HG02885 (cell line): ENCODE measurements around the gene CGB5.
"Not testable (repeated sequence)": the region's sequence is repeated elsewhere in the genome, so short reads cannot be mapped to it uniquely, and the experiment has no call there.

ENCODE experiments used
- ATAC-seq: cut with Tn5 transposase; IDR thresholded peaks from one replicate; pipeline ENCODE4 v1.9.1; 2021; ENCODE audit warnings: mild to moderate bottlenecking; ENCODE audit not compliant: unreplicated experiment, poor library complexity

Gene CGB5

DNA sequence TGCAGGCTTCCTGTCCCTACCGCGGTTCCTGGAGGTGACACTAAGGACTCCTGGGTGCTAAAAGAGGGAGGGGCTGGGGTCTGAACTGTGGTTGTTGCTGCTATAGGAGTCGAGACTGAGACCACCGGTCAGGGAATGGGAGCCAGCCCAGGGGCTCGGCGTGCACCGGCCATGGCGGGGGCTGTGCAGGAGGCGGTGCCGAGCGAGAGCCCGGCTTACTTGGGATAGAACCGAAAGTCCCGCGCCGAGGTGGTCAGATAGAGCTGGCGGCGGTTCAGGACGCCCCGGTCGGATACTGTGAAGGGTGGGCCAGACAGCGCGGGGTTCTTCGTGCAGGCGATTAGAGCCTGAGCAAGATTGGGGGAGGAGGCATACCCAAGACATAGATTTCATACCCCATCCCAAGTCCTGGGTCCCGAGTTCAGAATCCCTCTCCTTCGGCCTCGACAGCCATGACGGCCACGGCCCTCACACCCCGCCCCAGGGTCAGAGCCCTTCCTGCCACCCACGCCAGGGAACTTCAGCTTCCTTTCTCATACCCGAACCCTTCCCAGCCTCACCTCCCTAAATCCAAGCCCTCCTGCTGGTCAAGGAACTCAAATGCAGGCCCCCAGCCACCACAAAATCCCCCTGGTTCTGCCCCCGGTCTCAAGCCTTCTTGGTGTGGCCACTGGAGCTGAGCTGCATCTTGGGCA is 13.4 kb downstream of the CGB5 start:
- ATAC-seq, result not testable (repeated sequence)

DNA sequence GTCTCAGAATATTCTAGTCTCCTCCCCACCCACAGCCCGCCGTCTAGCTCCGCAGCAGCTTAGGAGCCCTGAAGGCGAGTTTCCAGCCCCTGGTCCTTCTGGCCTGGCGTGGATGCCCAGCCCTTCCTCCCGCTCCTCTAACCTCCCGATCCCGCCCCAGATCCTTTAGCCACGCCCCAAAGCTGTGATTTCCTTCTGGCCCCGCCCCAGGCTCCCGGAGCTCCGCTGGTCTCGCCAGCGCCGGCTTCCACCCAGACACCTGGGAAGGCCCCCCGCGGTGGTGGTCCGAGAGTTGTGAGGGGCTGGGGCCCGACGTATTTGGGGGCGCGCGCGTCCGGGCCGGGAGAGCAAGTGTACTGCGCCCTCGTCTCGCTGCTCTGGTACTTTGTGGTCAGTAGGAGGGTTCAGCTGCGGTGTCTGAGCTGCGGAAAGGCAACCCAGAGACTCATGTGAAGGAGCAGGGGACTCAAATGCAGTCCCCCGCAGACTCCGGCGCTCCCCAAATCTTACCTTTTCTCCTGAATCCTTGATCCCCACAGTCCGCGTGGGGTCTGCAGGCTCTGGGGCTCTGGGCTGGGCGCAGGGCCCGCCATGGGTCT is 14.1 kb downstream of the CGB5 start, which contains the start of gene CGB7:
Gene CGB7, minus strand, starts transcription at position 114 of the 599 bp plus-strand sequence. CDS start 2,374 bp downstream, outside the sequence.
- no peak for ATAC-seq

- no peak for ATAC-seq
These were observed 14.9 kb downstream of the CGB5 start for GRCh38 chr19:49058562-49058961.

- no peak for ATAC-seq
These were observed 15.4 kb downstream of the CGB5 start for GRCh38 chr19:49059053-49059452.

DNA sequence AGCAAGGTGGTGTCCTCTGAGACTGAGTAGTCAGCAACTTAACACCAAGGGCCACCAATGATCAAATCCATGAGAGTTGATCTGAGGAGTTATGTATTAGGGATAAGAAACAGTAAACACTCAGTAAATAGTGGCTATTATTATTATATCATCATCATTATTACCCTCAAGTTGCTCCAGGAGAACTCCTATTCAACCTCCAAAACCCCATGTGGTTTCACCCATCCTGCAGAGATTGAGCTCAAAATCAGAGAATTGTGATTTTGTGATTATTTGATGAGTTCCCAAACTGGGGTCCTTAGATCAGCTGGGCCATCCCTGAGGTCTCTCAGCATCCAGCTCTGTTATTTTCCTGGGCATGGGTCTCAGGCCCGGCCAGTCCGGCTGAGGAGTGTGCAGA is 17.4 kb downstream of the CGB5 start:
- no peak for ATAC-seq

GRCh38 chr19:49061445-49061844 is 17.8 kb downstream of the CGB5 start:
- ATAC-seq, result no peak

GRCh38 chr19:49064029-49064629 is 20.5 kb downstream of the CGB5 start:
- ATAC-seq, result no peak

- ATAC-seq, result no peak
These were observed 21.3 kb downstream of the CGB5 start, which contains the start of gene NTF4 for GRCh38 chr19:49064768-49065611. TSS of gene NTF4 (minus strand) at chr19:49064818. CDS start at chr19:49061997, 2,821 bp downstream.

- no peak for ATAC-seq
These were observed 22.4 kb downstream of the CGB5 start for GRCh38 chr19:49065905-49066512.

DNA sequence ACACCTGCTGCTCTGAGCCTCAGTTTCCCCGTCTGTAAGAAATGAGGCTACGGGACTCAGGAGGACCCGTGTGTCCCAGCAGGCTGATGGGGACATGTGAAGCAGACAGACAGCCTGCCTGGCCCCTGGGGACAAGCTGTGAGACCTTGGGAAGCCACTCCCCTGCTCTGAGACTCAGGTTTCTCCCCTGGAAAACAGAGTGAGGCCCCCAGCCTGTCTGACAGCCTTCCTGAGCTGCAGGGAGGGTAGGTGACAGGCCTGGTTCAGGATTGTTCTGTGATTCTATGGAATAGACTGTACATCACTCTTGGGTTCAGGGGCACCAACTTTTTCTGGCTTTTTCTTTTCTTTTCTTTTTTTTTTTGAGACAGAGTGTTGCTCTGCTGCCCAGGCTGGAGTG is 23.9 kb downstream of the CGB5 start:
- ATAC-seq, result no peak

DNA sequence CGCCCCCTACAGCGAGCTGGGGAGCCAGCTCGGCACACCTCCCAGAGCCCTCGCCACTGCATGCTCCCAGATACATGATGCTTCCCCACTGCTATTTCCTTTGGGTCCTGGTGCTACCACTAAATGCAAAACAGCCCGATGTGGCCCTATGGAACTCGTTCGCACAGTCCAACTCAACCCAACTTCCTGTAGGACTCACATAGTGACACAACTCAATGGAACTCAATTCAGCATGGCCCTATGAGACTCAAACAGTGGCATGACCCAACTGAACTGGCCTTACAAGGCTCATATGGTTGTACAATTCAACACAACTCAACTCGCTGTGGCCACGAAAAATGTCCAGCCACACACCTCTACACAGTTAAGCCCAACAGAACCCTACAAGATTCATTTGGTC is 25.4 kb downstream of the CGB5 start:
- no peak for ATAC-seq

GRCh38 chr19:49070416-49070815 is 26.8 kb downstream of the CGB5 start:
- no peak for ATAC-seq

- ATAC-seq, result no peak
These were observed 28.4 kb downstream of the CGB5 start for GRCh38 chr19:49071860-49072547.

DNA sequence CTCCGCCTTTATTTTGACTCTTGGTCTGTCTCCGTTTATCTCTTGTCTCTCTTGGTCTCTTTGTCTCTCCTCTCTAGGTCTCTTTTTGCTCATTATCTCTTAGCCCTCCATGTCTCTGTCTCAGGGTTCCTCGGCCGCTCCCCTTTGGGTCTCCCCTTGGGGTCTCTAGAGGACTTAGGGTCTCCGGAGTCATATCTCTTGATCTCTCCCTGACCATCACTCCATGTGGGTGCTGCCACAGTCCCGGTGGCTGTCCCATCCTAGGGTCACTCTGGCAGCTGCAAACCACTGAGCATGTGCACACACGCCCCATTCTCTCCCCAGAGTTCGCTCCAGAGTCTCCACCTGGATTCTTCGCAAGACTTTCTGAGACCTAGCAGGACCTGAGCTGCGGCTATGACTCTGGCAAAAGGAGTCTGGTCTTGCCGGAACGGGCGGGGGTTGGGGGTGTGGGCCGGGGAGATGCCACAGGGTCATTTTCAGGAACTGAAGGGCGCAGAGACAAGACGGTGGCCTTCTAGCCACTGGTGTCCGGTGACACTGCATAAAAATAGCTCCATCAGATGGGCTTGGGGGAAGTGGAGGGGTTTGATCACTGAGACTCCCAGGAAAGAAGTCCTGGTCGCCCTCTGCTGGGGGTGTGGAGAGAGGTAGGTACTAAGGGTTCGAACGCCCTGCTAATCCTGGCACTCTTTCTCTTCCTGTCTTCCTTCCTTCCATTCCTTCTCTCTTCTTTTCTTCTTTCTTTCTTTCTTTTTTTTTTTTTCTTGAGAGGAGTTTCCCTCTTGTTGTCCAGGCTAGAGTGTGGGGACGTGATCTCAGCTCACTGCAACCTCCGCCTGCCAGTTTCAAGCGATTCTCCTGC is 30.1 kb downstream of the CGB5 start:
- ATAC-seq, result no peak

- not testable (repeated sequence) for ATAC-seq
These were observed 31.2 kb downstream of the CGB5 start for GRCh38 chr19:49074869-49075268.

DNA sequence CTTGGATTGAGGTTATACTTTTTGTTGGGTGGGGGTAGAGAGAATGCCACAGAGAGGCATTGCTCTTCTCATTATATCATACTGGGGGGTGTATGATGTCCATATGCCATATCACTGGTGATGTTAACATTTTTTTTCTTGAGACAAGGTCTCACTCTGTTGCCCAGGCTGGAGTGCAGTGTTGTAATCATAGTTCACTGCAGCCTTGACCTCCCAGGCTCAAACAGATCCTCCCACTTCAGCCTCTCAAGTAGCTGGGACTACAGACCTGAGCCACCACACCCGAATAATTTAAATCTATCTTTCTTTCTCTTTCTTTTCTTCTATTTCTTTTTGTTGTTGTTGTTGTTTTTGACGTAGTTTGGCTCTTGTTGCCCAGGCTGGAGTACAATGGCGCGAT is 36.7 kb downstream of the CGB5 start:
- no peak for ATAC-seq

DNA sequence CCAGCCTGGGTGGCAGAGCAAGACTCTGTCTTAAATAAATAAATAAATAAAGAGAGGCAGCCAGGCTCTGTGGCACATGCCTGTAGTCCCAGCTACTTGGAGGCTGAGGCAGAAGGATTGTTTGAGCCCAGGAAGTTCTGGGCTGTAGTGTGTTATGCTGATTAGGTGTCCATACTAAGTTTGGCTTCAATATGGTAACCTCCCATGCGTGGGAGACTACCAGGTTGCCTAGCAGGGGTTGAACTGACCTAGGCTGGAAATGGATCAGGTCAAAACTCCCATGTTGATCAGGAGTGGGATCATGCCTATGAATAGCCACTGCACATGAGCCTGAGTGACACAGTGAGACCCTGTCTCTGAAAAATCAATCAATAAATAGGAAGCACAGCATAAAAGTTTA is 37.6 kb downstream of the CGB5 start:
- no peak for ATAC-seq

DNA sequence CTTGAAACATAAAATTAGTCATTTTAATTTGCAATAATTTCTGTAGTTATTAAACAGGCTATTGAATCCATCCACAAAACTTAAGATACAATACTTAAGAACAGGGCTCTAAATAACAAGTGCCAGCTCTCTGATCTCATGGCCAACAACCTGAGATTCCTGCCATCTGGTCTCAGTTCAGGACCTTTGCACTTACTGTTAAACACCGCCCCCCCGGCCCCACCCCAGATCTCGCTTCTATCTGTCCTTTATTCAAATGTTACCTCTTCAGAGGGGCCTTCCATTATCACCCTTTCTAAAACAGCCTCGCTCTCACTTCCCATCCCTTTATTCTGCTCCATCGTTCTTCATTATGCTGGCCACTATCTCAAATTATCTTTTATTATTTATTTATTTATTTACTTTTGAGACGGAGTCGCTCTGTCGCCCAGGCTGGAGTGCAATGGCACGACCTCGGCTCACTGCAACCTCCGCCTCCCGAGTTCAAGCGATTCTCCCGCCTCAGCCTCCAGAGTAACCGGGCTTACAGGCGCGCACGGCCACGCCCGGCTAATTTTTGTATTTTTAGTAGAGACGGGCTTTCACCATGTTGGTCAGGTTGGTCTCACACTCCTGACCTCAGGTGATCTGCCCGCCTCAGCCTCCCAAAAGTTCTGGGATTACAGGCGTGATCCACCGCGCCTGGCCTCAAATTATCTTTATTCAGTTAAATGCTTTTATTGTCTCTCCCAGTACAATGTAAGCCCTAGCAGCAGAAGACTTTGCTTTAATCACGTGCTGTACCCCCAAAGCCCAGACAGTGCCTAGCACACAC is 40.8 kb downstream of the CGB5 start:
- ATAC-seq, result no peak
